GM21786 (cell line): Measurements from ENCODE around the gene RABL6.

Source experiments
- ATAC-seq: cut with Tn5 transposase; IDR thresholded peaks from one replicate; pipeline ENCODE4 v1.9.1; 2021; ENCODE audit not compliant: unreplicated experiment

The RABL6 gene

GRCh38 chr9:136814725-136815421 lies 7.1 kb downstream of the RABL6 start:
- no peak for ATAC-seq

DNA sequence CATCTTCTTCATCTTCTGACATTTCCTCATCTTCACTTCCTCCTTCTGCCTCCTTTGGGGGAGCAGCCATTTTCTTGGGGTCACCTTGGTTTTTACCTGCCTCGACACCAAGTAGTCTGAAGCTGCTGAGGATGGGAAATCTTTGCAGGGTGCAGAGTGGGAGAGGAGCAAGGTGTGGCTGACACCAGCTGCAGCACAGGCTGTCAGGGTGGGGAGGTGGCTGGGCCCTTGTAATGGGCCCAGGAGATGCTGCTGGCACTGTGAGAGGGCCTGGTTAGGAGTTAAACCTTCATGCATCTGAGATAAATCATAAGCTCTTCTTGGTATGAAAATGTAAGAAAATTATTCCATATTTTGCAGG lies 7.7 kb downstream of the RABL6 start:
- no peak for ATAC-seq

DNA sequence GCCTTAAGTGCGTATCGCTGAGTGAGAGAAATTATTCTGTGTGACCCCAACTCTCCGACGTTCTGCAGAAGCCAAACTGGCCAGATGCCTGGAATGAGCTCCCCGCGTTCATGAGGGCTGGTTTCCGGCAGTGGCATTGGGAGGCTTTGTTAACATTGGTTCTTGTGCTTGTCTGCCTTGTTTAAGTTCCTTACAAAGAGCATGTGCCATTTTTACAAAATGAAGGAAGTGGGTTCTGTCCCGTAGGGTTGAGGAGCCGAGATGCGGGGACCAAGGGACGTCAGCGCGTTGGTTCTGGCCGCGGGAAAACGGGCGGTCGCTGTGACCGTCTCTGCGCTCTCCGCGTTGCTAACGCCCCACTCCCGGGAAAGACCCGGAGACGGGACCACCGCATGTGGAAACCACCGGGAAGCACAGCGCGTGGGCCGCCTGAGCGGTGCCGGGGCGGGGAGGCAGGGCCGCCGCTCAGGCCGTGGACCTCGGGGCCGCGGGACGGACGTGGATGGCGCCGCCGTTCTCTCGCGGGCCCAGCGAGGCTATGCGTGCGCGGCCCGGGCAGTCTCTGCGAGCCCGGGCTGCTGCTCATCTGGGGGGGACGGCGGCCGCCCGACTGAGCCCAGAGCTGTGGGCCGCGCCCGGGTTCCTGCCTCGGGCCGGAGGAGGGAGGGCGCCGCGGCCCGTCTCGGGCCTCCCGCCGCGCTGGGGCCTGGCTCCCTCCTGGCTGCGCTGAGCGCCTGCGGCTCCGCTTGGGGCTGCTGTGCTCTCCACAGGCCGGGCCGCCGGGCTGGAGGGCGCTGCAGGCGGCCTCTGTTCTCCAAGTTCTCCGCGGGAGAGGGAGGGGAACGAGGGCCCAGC lies 13.4 kb downstream of the RABL6 start:
- ATAC-seq: no peak

GRCh38 chr9:136821826-136822544 lies 14.2 kb downstream of the RABL6 start:
- no peak for ATAC-seq

- ATAC-seq: no peak
These were observed 15.6 kb downstream of the RABL6 start for GRCh38 chr9:136823136-136824046.

- ATAC-seq: no peak
These were observed 16.9 kb downstream of the RABL6 start for GRCh38 chr9:136824496-136825225.

DNA sequence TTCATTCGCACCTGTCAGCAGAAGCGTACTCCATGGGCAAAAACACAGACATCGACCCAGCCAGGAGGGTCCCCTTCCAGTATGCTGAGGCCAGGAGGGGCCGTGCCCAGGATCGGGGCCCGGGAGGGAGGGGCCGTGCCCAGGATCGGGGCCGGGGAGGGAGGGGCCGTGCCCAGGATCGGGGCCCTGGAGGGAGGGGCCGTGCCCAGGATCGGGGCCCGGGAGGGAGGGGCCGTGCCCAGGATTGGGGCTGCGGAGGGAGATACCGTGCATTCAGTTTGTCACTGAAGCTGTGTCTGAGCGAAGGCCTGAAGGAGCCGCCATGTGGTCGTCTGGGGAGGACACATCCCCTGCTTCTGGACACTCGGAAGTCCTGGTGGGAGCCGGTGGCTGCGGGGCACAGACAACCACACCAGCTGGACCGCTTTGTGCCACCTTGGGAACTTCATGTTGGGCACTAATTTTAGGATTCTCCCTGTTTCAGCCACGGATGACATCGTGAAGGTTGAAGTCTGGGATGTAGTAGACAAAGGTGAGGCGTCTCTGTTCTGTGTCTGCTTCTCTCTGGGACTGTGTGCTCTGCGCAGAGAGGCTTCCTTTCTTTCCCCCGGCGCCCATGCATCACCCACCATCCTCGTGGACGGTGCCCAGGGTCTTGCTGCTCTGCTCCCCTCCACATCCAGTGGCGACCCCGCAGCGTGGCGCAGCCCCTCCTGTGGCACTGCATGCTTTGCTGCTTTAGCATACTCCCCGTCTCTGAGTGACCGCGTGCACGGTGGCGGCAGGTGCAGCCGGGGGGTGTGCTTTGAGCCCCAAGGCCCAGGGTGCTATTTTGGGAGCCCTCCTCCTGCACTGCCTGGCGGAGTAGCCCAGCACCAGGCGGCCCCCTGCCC lies 17.8 kb downstream of the RABL6 start:
- ATAC-seq: no peak

DNA sequence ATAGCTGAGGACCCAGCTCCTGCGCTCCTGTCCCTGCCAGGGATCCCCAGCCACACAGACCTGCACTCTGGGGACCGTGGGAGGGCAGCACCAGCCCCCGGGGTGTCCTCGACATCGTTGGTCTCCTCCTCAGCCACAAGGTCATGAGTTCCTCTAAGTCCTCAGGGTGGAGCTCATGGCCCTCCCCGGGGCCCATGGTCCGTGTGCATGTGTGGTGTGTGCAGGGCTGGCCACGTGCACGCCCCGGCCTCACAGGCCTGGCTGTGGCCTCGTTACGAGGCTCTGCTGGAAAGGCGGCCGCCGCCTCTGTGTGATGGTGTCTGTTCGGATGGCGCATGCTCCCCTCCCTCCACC lies 18.4 kb downstream of the RABL6 start:
- ATAC-seq: no peak

DNA sequence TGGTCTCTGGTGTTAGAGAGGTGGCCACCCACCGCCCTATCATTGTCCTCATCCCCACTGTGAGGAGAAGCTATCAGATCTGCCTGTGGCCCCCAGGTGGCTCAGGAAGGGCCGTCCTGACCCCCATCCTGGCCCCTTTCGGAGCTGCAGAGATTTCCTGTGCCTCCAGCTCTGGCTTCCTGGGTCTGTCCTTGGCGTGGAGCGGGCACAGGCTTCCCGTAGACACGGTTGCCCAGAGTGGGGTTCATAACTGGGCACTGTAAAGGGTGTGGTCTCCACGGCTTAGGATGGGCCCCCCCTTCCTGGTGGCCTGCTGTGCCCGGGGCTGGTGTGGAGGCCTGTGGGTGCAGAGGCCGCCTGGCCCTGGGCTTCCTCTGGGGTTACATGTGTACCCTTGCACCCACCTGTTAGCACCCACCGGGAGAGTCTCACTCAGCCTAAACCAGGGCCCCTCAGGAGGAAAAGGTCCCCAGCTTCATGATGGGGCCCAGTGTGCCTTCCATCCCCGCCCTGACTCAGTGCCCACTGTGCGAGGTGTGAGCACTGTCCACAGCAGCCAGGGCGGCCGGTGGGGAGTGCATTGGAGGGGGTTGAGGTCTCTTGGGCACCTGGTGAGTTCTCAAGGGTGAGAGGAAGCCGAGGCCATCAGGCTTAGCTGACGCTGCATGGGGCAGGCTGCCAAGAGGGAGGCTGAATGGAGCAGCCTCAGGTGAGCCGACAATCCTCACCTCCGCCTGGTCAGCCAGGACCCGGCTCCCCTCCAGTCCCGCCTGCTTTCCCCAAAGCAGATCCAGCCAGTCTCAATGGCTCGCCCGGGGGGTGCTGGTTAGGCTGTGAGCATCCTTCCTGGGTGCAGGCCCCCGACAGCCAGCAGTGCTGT lies 19.2 kb downstream of the RABL6 start:
- ATAC-seq: no peak

DNA sequence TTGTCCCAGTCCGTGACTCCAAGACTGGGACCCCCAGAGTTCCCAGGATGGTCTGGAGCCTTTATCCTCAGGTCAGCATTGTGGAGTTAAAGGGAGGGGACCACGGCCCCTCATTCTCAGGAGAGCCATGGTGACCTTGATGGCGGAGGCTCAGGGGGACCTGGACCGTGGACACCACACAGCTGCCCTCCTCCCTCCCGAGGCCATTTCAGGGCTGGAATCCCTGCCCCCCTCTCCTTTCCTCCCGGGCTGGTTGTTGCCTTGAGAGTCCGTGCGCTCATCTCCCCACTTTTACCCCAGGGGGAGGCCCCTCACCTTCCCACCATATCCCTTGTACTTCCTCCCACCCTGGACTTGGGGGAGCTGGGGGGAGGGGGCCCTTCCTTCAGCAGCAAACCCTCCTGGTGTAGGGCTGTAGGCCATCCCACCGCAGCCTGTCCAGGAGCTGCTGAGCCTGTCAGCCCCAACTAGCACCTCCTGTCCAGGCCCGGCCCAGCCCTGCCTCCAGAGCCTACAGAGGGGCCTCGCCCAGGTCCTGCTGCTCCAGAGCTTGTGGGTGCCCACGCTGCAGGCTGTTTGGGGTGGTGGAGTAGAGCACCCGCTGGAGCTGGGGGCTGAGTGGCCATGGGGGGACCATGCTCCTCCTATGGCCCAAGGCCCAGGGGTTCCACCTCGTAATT lies 20.2 kb downstream of the RABL6 start:
- ATAC-seq: no peak

- no peak for ATAC-seq
These were observed 20.9 kb downstream of the RABL6 start for GRCh38 chr9:136828474-136829140.

DNA sequence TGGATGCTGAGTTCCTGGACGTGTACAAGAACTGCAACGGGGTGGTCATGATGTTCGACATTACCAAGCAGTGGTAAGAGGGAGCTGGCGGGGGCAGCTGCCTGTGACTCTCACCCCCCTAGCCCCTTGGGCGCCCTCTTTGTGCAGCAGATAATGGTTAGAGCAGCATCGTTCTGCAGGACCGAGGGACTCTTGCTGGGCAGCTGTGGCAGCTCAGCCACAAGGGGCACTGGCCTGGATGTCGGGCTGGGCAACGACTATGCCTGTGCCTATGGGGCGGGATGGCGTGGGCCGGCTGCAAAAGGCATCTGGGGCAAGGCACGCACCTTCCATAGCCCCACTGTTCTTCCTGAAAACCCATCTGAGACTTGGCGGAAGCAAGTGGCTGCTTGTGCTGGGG lies 21.7 kb downstream of the RABL6 start:
- no peak for ATAC-seq

- ATAC-seq: no peak
These were observed 22.5 kb downstream of the RABL6 start for GRCh38 chr9:136829981-136830885.

DNA sequence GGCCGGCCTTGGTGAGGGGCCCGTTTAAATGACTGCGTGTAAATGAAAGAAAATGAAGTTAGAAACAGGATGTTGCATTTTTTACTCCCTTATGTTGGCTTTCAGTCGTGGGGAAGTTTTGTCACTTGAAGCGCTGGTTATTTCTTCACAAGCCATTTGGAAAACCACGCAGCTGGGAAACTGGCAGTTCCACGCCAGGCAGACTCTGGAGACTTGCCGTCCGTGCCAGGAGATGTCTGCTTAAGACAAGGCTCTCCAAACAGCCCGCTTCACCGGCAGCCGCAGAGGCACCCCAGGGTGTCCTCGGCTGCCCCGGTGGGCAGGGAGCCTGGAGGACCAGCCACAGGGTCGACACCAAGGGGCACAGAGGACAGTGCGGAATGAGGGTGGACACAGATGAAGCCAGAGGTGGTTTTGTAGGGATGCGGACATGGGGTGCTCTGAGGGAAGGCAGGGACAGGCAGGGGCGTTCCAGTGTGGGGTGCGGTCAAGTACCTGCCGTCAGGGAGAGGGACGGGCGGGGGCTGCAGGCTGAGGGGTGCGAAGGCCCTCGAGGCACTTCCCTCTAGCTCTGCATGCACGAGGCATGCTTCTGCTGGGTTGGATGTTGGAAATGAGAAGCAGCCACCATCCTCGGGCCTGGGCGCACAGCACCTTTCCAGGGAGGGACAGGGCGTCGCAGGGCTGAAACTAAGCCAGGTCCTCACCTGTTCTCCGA lies 23.4 kb downstream of the RABL6 start:
- no peak for ATAC-seq

GRCh38 chr9:136831720-136832104 lies 24.0 kb downstream of the RABL6 start:
- ATAC-seq: no peak

DNA sequence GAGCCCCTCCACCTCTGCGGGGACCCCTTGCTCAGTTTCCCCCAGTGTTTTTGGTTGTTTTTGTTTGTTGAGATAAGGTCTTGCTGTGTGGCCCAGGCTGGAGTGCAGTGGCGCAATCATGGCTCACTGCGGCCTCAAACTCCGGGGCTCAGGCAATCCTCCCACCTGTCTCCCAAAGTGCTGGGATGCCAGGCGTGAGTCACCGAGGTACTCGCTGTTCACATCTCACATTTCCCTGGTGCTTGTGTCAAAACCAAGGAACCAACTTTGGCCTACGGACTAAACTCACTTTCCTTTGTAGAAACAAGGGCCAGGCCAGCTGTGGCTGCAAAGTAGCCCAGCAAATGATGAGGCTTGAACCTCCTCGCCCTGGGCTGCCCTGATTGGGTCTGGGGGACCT lies 24.8 kb downstream of the RABL6 start:
- no peak for ATAC-seq
